ENCODE results near the gene OR5V1. TPM values are rescaled to one million over a fixed set of nuclear protein-coding genes. Genes with fewer than 3 reads are reported as not detected.
"Not testable (repeated sequence)": the region's sequence is repeated elsewhere in the genome, so short reads cannot be mapped to it uniquely, and the experiment has no call there.

OR5V1 gene
- total and polyA plus RNA-seq, 2 experiments from 2014 or later: not detected

GRCh38 chr6:29345380-29345779 is 23.3 kb downstream of the OR5V1 start:
- Histone ChIP-seq H3K79me2 (ENCODE audit: insufficient read depth) (no peaks in the 10 kb centered on the region), H3K9me3 (ENCODE audit: low read depth) (no peaks in the 10 kb centered on the region), H3K4me1 (ENCODE audit: insufficient read depth) (no peaks in the 10 kb centered on the region), H3K27ac (no peak overlapping the region), H3K36me3 (ENCODE audit: low read depth) (no peaks in the 10 kb centered on the region), H3F3A (ENCODE audit: insufficient read depth) (no peaks in the 10 kb centered on the region), H3K4me2 (ENCODE audit: unreplicated experiment) (no peak overlapping the region), H3K27me3 (replicated peaks; ENCODE audit: insufficient read depth) (no peaks in the 10 kb centered on the region), H4K20me1 (ENCODE audit: insufficient read depth) (no peaks in the 10 kb centered on the region), H3K9me2 (ENCODE audit: insufficient read depth) (no peaks in the 10 kb centered on the region), H3K4me3 (no peak overlapping the region), H3K9ac (no peak overlapping the region), H2AFZ (no peak overlapping the region)
- TF ChIP-seq EZH2 (IDR thresholded peaks at IDR 0.05; ENCODE audit: insufficient read depth, poor library complexity, severe bottlenecking) (no peak), EZH2phosphoT487 (IDR thresholded peaks at IDR 0.05; ENCODE audit: insufficient read depth, low read depth) (no peak)
- 8 to 12% methylated on average over 3 of the region's 3 CpGs for WGBS, 2 experiments (ENCODE audit: low coverage in 1 of 2, low lambda C conversion rate in 2 of 2, missing lambda C conversion rate in 2 of 2)
- DNase-seq: no peak
- in situ Hi-C loops (cut with MboI): no loop called here

- H3K9me2 ChIP-seq (ENCODE audit: insufficient read depth): no peaks in the 10 kb centered on the region
- TF ChIP-seq EZH2 (IDR thresholded peaks at IDR 0.05; ENCODE audit: insufficient read depth, poor library complexity, severe bottlenecking) (no peak), EZH2phosphoT487 (IDR thresholded peaks at IDR 0.05; ENCODE audit: insufficient read depth, low read depth) (no peak)
- no peak overlapping the region for H3K4me2 ChIP-seq (ENCODE audit: unreplicated experiment)
- no peak overlapping the region for H3K27ac ChIP-seq
- no peak for DNase-seq
- no peaks in the 10 kb centered on the region for H4K20me1 ChIP-seq (ENCODE audit: insufficient read depth)
- H3K9ac ChIP-seq: no peak overlapping the region
- H3K36me3 ChIP-seq (ENCODE audit: low read depth): no peaks in the 10 kb centered on the region
- 15 to 16% methylated on average over 2 of the region's 2 CpGs for WGBS, 2 experiments (ENCODE audit: low coverage in 1 of 2, low lambda C conversion rate in 2 of 2, missing lambda C conversion rate in 2 of 2)
- in situ Hi-C loops (cut with MboI): no loop called here
- no peak overlapping the region for H2AFZ ChIP-seq
- no peaks in the 10 kb centered on the region for H3K4me1 ChIP-seq (ENCODE audit: insufficient read depth)
- no peaks in the 10 kb centered on the region for H3K27me3 ChIP-seq (replicated peaks; ENCODE audit: insufficient read depth)
- no peaks in the 10 kb centered on the region for H3K9me3 ChIP-seq (ENCODE audit: low read depth)
- H3K79me2 ChIP-seq (ENCODE audit: insufficient read depth): no peaks in the 10 kb centered on the region
- H3K4me3 ChIP-seq: no peak overlapping the region
- no peaks in the 10 kb centered on the region for H3F3A ChIP-seq (ENCODE audit: insufficient read depth)
Measured at GRCh38 chr6:29336269-29336668, 32.4 kb downstream of the OR5V1 start.

DNA sequence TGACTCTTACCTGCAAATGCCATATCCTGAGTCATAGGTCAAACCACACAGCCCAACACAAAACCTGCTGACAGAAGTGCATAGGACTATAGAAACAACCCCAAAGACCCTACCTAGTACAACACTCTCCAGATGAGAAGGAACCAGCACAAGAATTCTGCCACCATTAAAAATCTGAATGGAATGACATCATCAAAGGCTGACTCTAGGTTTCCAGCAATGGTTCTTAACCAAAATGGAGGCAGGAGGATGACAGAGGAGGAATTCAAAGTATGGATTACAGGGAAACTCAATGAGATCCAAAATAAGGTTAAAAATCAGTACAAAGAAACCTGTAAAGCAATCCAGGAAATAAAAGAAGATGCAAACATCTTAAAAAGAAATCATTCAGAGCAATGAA is 36.0 kb downstream of the OR5V1 start:
- no peak overlapping the region for H3K4me2 ChIP-seq (ENCODE audit: unreplicated experiment)
- H4K20me1 ChIP-seq (ENCODE audit: insufficient read depth): no peaks in the 10 kb centered on the region
- H3K27me3 ChIP-seq (replicated peaks; ENCODE audit: insufficient read depth): no peaks in the 10 kb centered on the region
- no peaks in the 10 kb centered on the region for H3K79me2 ChIP-seq (ENCODE audit: insufficient read depth)
- no peaks in the 10 kb centered on the region for H3K4me1 ChIP-seq (ENCODE audit: insufficient read depth)
- no peaks in the 10 kb centered on the region for H3K9me3 ChIP-seq (ENCODE audit: low read depth)
- H3K27ac ChIP-seq: no peak overlapping the region
- in situ Hi-C loops (cut with MboI): no loop called here
- H3K9ac ChIP-seq: no peak overlapping the region
- H3F3A ChIP-seq (ENCODE audit: insufficient read depth): no peaks in the 10 kb centered on the region
- DNase-seq: no peak
- no peak overlapping the region for H2AFZ ChIP-seq
- H3K9me2 ChIP-seq (ENCODE audit: insufficient read depth): no peaks in the 10 kb centered on the region
- no peaks in the 10 kb centered on the region for H3K36me3 ChIP-seq (ENCODE audit: low read depth)
- H3K4me3 ChIP-seq: no peak overlapping the region
- no peak for TF ChIP-seq EZH2 (IDR thresholded peaks at IDR 0.05; ENCODE audit: insufficient read depth, poor library complexity, severe bottlenecking)
- no peak for TF ChIP-seq EZH2phosphoT487 (IDR thresholded peaks at IDR 0.05; ENCODE audit: insufficient read depth, low read depth)

DNA sequence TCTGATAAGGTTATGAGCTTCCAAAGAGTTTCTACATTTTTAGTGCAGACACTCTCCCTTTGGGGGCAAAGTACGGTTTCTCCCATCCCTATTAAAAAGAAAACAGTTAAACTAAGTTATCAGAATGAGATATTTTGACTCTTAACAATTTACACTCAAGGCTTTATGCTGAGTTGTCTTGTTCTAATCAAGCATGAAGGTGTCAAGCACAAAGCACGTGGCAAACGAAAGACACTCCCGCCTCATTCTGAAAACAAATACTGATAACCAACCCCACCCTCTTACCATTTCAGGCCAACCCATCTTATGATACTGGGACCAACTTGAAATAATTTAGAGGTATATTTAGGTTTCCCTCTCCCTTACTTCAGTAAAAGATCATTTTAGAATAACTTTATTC is 42.9 kb downstream of the OR5V1 start:
- Histone ChIP-seq H3K4me1 (ENCODE audit: insufficient read depth) (no peaks in the 10 kb centered on the region), H3K9me2 (ENCODE audit: insufficient read depth) (no peaks in the 10 kb centered on the region), H3K36me3 (ENCODE audit: low read depth) (no peaks in the 10 kb centered on the region), H3K4me2 (ENCODE audit: unreplicated experiment) (no peak overlapping the region), H3K9me3 (ENCODE audit: low read depth) (no peaks in the 10 kb centered on the region), H2AFZ (no peak overlapping the region), H3K27me3 (replicated peaks; ENCODE audit: insufficient read depth) (no peaks in the 10 kb centered on the region), H3K4me3 (no peak overlapping the region), H3K9ac (no peak overlapping the region), H3K27ac (no peak overlapping the region), H3K79me2 (ENCODE audit: insufficient read depth) (no peaks in the 10 kb centered on the region), H4K20me1 (ENCODE audit: insufficient read depth) (no peaks in the 10 kb centered on the region), H3F3A (ENCODE audit: insufficient read depth) (no peaks in the 10 kb centered on the region)
- WGBS, 2 experiments (ENCODE audit: low coverage in 1 of 2, low lambda C conversion rate in 2 of 2, missing lambda C conversion rate in 2 of 2): 20 to 29% methylated on average over 4 of the region's 4 CpGs
- in situ Hi-C loops (cut with MboI): no loop called here
- no peak for DNase-seq
- TF ChIP-seq EZH2 (IDR thresholded peaks at IDR 0.05; ENCODE audit: insufficient read depth, poor library complexity, severe bottlenecking): no peak
- no peak for TF ChIP-seq EZH2phosphoT487 (IDR thresholded peaks at IDR 0.05; ENCODE audit: insufficient read depth, low read depth)

DNA sequence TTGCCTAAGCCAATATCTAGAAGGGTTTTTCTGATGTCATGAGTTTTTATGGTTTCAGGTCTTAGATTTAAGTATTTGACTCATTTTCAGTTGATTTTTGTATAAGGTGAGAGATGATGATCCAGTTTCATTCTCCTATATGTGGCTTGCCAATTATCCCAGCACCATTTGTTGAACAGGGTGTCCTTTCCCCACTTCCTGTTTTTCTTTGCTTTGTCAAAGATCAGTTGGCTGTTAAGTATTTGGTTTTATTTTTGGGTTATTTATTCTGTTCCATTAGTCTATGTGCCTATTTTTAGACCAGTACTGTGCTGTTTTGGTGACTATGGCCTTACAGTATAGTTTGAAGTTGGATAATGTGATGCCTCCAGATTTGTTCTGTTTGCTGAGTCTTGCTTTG is 45.3 kb downstream of the OR5V1 start:
- H3K27me3 ChIP-seq (replicated peaks; ENCODE audit: insufficient read depth); H3K4me3 ChIP-seq; H3K36me3 ChIP-seq (ENCODE audit: low read depth); H4K20me1 ChIP-seq (ENCODE audit: insufficient read depth); H3K9me3 ChIP-seq (ENCODE audit: low read depth); H3K27ac ChIP-seq; in situ Hi-C loops (cut with MboI); H3K4me1 ChIP-seq (ENCODE audit: insufficient read depth); H3K9me2 ChIP-seq (ENCODE audit: insufficient read depth); H2AFZ ChIP-seq; H3K4me2 ChIP-seq (ENCODE audit: unreplicated experiment); H3K9ac ChIP-seq; DNase-seq; H3K79me2 ChIP-seq (ENCODE audit: insufficient read depth); H3F3A ChIP-seq (ENCODE audit: insufficient read depth): not testable (repeated sequence)

All from GM23248 (cell line).